GM18868 (cell line): ENCODE data around the gene IL11RA.

Experiments used
- ATAC-seq: cut with Tn5 transposase; IDR thresholded peaks from one replicate; pipeline ENCODE4 v1.9.1; 2021; ENCODE audit warnings: mild to moderate bottlenecking, moderate library complexity; ENCODE audit not compliant: unreplicated experiment

IL11RA gene

GRCh38 chr9:34684816-34685215 is 32.8 kb downstream of the IL11RA start:
- no peak for ATAC-seq

GRCh38 chr9:34685591-34685990 is 33.6 kb downstream of the IL11RA start:
- ATAC-seq, result no peak

GRCh38 chr9:34686231-34686630 is 34.2 kb downstream of the IL11RA start:
- ATAC-seq, result no peak

- no peak for ATAC-seq
These were observed 34.7 kb downstream of the IL11RA start for GRCh38 chr9:34686732-34687131.

GRCh38 chr9:34687276-34688030 is 35.5 kb downstream of the IL11RA start:
- ATAC-seq, result no peak

- ATAC-seq, result no peak
These were observed 36.5 kb downstream of the IL11RA start for GRCh38 chr9:34688329-34689115.

GRCh38 chr9:34689116-34689470 is 37.1 kb downstream of the IL11RA start:
- no peak for ATAC-seq

- ATAC-seq, result no peak
These were observed 37.5 kb downstream of the IL11RA start for GRCh38 chr9:34689512-34689911.

- ATAC-seq, result no peak
These were observed 39.3 kb downstream of the IL11RA start, which contains the start of gene CCL19 for GRCh38 chr9:34690983-34691935. CCL19 (minus strand) TSS chr9:34691276; CDS start chr9:34691139, 137 bp downstream.

- ATAC-seq, result no peak
These were observed 39.9 kb downstream of the IL11RA start for GRCh38 chr9:34691936-34692315.

GRCh38 chr9:34693560-34693959 is 41.6 kb downstream of the IL11RA start:
- ATAC-seq, result no peak

- no peak for ATAC-seq
These were observed 42.8 kb downstream of the IL11RA start for GRCh38 chr9:34694811-34695210.

- peak; percentile 49 for ATAC-seq
These were observed 49.2 kb downstream of the IL11RA start for GRCh38 chr9:34701023-34701768.

GRCh38 chr9:34701769-34702736 is 50.1 kb downstream of the IL11RA start:
- ATAC-seq, result peak; percentile 73

GRCh38 chr9:34707130-34707529 is 55.1 kb downstream of the IL11RA start:
- no peak for ATAC-seq

GRCh38 chr9:34709196-34709978 is 57.4 kb downstream of the IL11RA start:
- no peak for ATAC-seq

GRCh38 chr9:34710023-34710422 is 58.0 kb downstream of the IL11RA start, which contains the start of gene CCL21:
CCL21 (minus strand) TSS chr9:34710136; CDS start chr9:34710066, 70 bp downstream.
- ATAC-seq, result no peak
